Measurements from ENCODE around the gene ME3.
A peak's percentile ranks its signal among the peaks of the same experiment; 100 is the strongest.
"Not testable (repeated sequence)": the region's sequence is repeated elsewhere in the genome, so short reads cannot be mapped to it uniquely, and the experiment has no call there.

ME3 gene

GRCh38 chr11:86435711-86436110 lies 236.7 kb downstream of the ME3 start:
- in situ Hi-C loops (cut with HindIII; ENCODE audit: low pct_unique_long_range_greater_than_20kb, low sequenced_read_pairs) = no loop called here
- DNase-seq (ENCODE audit: low read depth in 1 of 2, low spot score in 1 of 2) = no peak
- no peak for TF ChIP-seq JUND (IDR thresholded peaks at IDR 0.05; ENCODE audit: low read depth)

DNA sequence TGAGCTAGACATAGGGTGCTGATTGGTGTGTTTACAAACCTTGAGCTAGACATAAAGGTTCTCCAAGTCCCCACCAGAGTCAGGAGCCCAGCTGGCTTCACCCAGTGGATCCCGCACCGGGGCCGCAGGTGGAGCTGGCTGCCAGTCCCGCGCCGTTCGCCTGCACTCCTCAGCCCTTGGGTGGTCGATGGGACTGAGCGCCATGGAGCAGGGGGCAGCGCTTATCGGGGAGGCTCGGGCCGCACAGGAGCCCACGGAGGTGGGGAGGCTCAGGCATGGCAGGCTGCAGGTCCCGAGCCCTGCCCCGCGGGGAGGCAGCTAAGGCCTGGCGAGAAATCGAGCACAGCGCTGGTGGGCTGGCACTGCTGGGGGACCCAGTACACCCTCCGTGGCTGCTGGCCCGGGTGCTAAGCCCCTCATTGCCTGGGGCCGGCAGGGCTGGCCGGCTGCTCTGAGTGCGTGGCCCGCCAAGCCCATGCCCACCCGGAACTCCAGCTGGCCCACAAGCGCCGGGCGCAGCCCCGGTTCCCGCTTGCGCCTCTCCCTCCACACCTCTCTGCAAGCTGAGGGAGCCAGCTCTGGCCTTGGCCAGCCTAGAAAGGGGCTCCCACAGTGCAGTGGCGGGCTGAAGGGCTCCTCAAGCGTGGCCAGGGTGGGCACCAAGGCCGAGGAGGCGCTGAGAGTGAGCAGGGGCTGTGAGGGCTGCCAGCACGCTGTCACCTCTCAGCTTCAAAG lies 238.9 kb downstream of the ME3 start:
- DNase-seq (ENCODE audit: low read depth in 1 of 2, low spot score in 1 of 2); in situ Hi-C loops (cut with HindIII; ENCODE audit: low pct_unique_long_range_greater_than_20kb, low sequenced_read_pairs): not testable (repeated sequence)

- no peak for TF ChIP-seq JUND (IDR thresholded peaks at IDR 0.05; ENCODE audit: low read depth)
- in situ Hi-C loops (cut with HindIII; ENCODE audit: low pct_unique_long_range_greater_than_20kb, low sequenced_read_pairs) = no loop called here
- no peak for DNase-seq (ENCODE audit: low read depth in 1 of 2, low spot score in 1 of 2)
Observed at GRCh38 chr11:86431258-86431657, 241.2 kb downstream of the ME3 start.

- no peak for TF ChIP-seq JUND (IDR thresholded peaks at IDR 0.05; ENCODE audit: low read depth)
- no peak for DNase-seq (ENCODE audit: low read depth in 1 of 2, low spot score in 1 of 2)
- in situ Hi-C loops (cut with HindIII; ENCODE audit: low pct_unique_long_range_greater_than_20kb, low sequenced_read_pairs) = no loop called here
Observed at GRCh38 chr11:86427441-86427840, 245.0 kb downstream of the ME3 start.

GRCh38 chr11:86423488-86423887 lies 248.9 kb downstream of the ME3 start:
- in situ Hi-C loops (cut with HindIII; ENCODE audit: low pct_unique_long_range_greater_than_20kb, low sequenced_read_pairs); DNase-seq (ENCODE audit: low read depth in 1 of 2, low spot score in 1 of 2): not testable (repeated sequence)

GRCh38 chr11:86422371-86422770 lies 250.0 kb downstream of the ME3 start:
- TF ChIP-seq JUND (IDR thresholded peaks at IDR 0.05; ENCODE audit: low read depth) = no peak
- in situ Hi-C loops (cut with HindIII; ENCODE audit: low pct_unique_long_range_greater_than_20kb, low sequenced_read_pairs) = no loop called here
- peak in 1 of 2 experiments; percentile 24 for DNase-seq (ENCODE audit: low read depth in 1 of 2, low spot score in 1 of 2)

GRCh38 chr11:86421946-86422345 lies 250.5 kb downstream of the ME3 start:
- TF ChIP-seq JUND (IDR thresholded peaks at IDR 0.05; ENCODE audit: low read depth) = no peak
- in situ Hi-C loops (cut with HindIII; ENCODE audit: low pct_unique_long_range_greater_than_20kb, low sequenced_read_pairs) = no loop called here
- no peak for DNase-seq (ENCODE audit: low read depth in 1 of 2, low spot score in 1 of 2)

GRCh38 chr11:86418917-86419316 lies 253.5 kb downstream of the ME3 start:
- no peak for TF ChIP-seq JUND (IDR thresholded peaks at IDR 0.05; ENCODE audit: low read depth)
- peak in 1 of 2 experiments; percentile 65 for DNase-seq (ENCODE audit: low read depth in 1 of 2, low spot score in 1 of 2)
- in situ Hi-C loops (cut with HindIII; ENCODE audit: low pct_unique_long_range_greater_than_20kb, low sequenced_read_pairs) = no loop called here

- no peak for TF ChIP-seq JUND (IDR thresholded peaks at IDR 0.05; ENCODE audit: low read depth)
- no peak for DNase-seq (ENCODE audit: low read depth in 1 of 2, low spot score in 1 of 2)
- in situ Hi-C loops (cut with HindIII; ENCODE audit: low pct_unique_long_range_greater_than_20kb, low sequenced_read_pairs) = no loop called here
Observed at GRCh38 chr11:86418513-86418912, 253.9 kb downstream of the ME3 start.

DNA sequence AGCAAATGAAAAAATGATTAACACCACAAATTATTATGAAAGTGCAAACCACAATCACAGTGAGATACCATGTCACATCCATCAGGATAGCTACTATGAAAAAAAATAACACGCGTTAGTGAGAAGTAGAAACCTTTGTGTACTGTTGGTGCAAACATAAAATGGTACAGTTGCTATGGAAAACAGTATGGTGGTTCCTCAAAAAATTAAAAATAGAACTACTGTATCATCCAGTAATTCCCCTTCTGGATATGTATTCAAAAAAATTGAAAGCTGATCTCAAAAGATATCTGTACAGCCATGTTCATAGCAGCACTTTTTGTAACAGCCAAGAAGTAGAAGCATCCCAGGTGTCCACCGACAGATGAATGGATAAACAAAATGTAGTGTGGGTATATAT lies 254.3 kb downstream of the ME3 start:
- DNase-seq (ENCODE audit: low read depth in 1 of 2, low spot score in 1 of 2) = no peak
- in situ Hi-C loops (cut with HindIII; ENCODE audit: low pct_unique_long_range_greater_than_20kb, low sequenced_read_pairs) = no loop called here
- TF ChIP-seq JUND (IDR thresholded peaks at IDR 0.05; ENCODE audit: low read depth) = no peak

GRCh38 chr11:86416951-86417350 lies 255.5 kb downstream of the ME3 start:
- DNase-seq (ENCODE audit: low read depth in 1 of 2, low spot score in 1 of 2); in situ Hi-C loops (cut with HindIII; ENCODE audit: low pct_unique_long_range_greater_than_20kb, low sequenced_read_pairs): not testable (repeated sequence)

DNA sequence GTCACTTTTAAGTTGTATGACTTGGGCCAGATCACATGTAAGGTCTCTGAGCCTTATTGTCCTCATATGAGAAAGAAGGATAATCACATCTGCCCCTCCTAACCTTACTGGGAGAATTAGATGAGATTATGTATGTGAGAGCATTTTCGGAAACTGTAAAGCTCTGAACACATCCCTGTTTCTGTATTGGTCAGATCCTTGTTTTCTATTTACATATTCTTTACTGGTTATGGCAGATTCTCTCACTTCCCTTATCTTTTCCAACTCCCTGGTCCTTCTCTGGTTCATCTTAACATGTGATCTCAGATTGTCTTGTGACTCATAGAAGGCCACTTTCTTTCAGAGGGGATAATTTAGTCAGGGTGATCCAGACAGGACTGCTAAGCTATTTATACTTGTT lies 255.9 kb downstream of the ME3 start:
- no peak for TF ChIP-seq JUND (IDR thresholded peaks at IDR 0.05; ENCODE audit: low read depth)
- no peak for DNase-seq (ENCODE audit: low read depth in 1 of 2, low spot score in 1 of 2)
- in situ Hi-C loops (cut with HindIII; ENCODE audit: low pct_unique_long_range_greater_than_20kb, low sequenced_read_pairs) = no loop called here

GRCh38 chr11:86415026-86415425 lies 257.4 kb downstream of the ME3 start:
- no peak for DNase-seq (ENCODE audit: low read depth in 1 of 2, low spot score in 1 of 2)
- in situ Hi-C loops (cut with HindIII; ENCODE audit: low pct_unique_long_range_greater_than_20kb, low sequenced_read_pairs) = no loop called here
- TF ChIP-seq JUND (IDR thresholded peaks at IDR 0.05; ENCODE audit: low read depth) = no peak

- no peak for DNase-seq (ENCODE audit: low read depth in 1 of 2, low spot score in 1 of 2)
- TF ChIP-seq JUND (IDR thresholded peaks at IDR 0.05; ENCODE audit: low read depth) = no peak
- in situ Hi-C loops (cut with HindIII; ENCODE audit: low pct_unique_long_range_greater_than_20kb, low sequenced_read_pairs) = no loop called here
Observed at GRCh38 chr11:86414032-86414431, 258.4 kb downstream of the ME3 start.

All from T47D (cell line).